Thyroid gland (tissue), 4 donors: ENCODE measurements around the gene RAB44.

Experiments used
- POLR2A ChIP-seq, 2 donors: fragments of 450-650 bp; IDR thresholded peaks; one replicate each; pipeline ENCODE4 v1.6.1; 2017; ENCODE audit warnings: antibody characterized with exemption in 2 of 2, mild to moderate bottlenecking in 2 of 2, moderate library complexity in 1 of 2
- TF ChIP-seq, protein P1 (sequence below), 6 experiments: fragments of 200-600 bp in 3 of 6; fragments of 450-650 bp in 3 of 6; sonication (generic) in 3 of 6; IDR thresholded peaks; one replicate each; pipeline ENCODE4 v1.5.1; 2016 to 2019; ENCODE audit warnings: antibody characterized with exemption in 6 of 6, mild to moderate bottlenecking in 2 of 6, inconsistent platforms in 1 of 6, moderate library complexity in 1 of 6

DNA sequence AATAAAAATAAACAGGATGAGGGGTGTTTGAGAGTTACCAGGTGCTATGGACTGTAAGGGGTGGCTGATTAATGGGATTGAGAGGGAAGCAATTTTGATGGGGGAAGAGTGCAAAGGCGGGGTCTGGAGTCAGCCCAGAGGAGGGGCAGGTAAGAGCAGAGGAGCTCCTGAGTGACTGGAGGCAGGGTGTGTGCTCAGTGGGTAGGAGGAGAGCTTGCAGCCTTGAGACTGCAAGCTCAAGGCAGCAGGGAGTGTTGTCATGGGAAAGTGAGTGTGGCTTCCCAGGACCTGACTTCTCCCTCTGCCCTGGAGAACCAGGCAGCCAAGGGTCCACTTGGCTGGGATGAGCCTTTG is 54.2 kb downstream of the RAB44 start:
- TF ChIP-seq POLR2A (IDR thresholded peaks at IDR 0.05), result no peak
- TF ChIP-seq, protein P1, sequence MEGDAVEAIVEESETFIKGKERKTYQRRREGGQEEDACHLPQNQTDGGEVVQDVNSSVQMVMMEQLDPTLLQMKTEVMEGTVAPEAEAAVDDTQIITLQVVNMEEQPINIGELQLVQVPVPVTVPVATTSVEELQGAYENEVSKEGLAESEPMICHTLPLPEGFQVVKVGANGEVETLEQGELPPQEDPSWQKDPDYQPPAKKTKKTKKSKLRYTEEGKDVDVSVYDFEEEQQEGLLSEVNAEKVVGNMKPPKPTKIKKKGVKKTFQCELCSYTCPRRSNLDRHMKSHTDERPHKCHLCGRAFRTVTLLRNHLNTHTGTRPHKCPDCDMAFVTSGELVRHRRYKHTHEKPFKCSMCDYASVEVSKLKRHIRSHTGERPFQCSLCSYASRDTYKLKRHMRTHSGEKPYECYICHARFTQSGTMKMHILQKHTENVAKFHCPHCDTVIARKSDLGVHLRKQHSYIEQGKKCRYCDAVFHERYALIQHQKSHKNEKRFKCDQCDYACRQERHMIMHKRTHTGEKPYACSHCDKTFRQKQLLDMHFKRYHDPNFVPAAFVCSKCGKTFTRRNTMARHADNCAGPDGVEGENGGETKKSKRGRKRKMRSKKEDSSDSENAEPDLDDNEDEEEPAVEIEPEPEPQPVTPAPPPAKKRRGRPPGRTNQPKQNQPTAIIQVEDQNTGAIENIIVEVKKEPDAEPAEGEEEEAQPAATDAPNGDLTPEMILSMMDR (IDR thresholded peaks at IDR 0.05), result no peak
